HG02678 (cell line): ENCODE data around the gene KLF16.
"Not testable (repeated sequence)": the region's sequence is repeated elsewhere in the genome, so short reads cannot be mapped to it uniquely, and the experiment has no call there.

ENCODE experiments used
- ATAC-seq: cut with Tn5 transposase; IDR thresholded peaks from one replicate; pipeline ENCODE4 v1.9.1; 2021; ENCODE audit warnings: mild to moderate bottlenecking, moderate library complexity; ENCODE audit not compliant: unreplicated experiment

The KLF16 gene

DNA sequence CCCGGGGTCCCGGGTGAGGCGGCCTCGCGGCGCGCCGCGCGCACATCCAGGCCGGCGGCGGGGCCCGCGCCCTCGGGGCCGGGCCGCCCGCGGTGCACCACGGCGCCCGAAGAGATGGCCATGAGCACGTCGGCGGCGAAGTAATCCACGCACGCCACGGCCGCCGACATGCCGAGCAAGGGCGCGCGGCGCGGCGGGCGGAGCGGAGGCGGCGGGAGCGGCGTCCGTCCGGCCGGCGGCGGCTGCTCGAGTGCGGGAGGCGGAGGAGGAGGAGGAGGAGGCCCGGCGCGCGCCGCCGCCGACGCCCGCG is at the start of gene KLF16:
Gene KLF16, minus strand, starts transcription at position 252 of the 310 bp plus-strand sequence. Its CDS starts 82 bp downstream, at position 170.
- no peak for ATAC-seq

DNA sequence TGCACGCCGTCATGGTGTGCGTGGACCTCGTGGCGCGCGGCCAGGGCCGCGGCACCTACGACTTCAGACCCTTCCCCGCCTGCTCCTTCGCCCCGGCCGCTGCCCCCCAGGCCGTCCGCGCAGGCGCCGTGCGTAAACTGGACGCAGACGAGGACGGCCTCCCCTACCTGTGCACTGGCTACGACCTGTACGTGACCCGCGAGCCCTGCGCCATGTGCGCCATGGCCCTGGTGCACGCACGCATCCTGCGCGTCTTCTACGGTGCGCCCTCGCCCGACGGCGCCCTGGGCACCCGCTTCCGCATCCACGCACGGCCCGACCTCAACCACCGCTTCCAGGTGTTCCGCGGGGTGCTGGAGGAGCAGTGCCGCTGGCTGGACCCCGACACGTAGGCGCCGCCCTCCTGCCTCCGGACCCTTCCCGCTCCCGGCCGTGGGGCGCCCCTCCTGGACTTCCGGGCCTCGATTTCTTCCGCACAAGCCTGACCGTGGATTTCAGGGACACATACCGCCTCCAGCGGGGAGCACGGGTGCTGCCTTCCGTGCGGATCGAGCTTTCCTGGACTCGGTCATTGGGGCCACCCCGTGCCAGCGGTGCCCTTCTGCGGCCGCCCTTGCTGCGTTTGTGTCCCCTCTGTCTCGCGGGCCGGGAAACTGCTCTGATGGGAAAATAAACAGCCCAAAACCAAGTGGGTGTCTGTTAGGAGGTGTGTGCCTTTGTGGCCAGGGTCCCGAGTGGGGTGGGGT is 49.6 kb upstream of the KLF16 start:
- no peak for ATAC-seq

DNA sequence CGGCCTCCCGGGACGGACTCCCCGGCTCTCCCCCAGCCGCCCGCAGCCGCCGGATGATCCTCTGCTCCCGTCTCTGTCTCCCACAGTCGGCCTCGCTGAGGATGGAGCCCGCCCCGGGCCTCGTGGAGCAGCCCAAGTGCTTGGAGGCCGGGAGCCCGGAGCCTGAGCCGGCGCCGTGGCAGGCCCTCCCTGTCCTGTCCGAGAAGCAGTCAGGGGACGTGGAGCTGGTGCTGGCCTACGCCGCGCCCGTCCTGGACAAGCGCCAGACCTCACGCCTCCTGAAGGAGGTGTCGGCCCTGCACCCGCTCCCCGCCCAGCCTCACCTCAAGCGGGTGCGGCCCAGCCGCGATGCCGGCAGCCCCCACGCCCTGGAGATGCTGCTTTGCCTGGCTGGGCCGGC is 48.6 kb upstream of the KLF16 start:
- no peak for ATAC-seq

DNA sequence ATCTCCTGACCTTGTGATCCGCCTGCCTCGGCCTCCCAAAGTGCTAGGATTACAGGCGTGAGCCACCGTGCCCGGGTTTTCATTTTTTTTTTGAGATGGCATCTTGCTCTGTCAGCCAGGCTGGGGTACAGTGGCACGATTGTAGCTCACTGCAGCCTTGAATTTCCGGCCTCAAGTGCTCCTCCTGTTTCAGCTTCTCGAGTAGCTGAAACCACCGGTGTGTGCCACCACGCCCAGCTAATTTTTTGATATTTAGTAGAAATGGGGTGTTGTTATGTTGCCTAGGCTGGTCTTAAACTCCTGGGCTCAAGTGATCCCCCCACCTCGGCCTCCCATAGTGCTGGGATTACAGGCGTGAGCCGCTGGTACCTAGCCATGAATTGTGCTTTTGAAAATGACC is 47.7 kb upstream of the KLF16 start:
- no peak for ATAC-seq

DNA sequence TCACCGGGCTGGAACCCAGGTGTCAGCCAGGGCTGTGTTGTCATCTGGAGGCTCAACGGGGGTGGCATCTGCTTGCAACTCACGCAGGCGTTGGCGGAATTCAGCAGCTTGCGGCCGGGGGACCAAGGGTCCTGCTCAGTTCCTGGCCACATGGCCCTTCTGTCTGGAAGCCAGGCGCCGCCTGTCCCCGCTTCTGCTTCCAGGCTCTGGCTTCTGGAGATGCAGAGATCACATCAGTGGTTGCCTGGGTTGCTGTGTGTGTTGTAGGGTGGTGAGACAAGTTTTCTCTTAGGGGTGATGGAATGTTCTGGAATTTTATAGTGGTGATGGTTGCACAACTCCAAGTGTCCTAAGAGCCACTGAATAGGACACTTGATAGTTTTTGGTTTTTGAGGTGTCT is 46.8 kb upstream of the KLF16 start:
- ATAC-seq = no peak

DNA sequence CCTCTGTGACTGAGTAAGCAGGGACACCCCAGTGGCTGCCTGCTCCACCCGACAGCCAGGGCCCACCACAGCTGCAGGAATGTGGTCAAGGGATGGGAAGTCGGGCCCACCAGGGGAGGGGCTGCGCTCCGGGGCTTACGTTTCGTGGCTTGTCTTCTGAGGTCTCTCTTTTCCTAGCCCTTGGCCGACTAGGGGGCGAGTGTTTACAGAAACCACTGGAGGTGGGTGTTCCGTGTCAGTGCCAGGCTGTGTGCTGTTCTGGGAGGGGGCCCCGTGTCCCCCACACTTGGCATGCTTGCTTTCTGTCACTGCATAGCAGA is 46.3 kb upstream of the KLF16 start:
- no peak for ATAC-seq

DNA sequence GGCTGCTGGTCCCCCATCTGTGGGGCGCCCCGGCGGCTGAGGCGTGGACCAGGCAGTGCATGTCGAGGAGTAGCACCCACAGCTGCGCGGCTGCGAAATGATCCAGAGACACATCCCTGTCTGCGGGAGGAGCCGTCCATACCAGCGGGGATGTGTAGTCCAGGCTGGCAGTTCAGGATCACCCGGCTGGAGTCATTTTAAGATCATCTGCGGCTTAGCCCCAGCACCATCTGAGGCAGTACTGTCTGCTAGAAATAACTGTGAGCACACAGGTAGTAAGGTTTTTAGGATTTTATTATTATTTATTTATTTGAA is 44.9 kb upstream of the KLF16 start:
- no peak for ATAC-seq

DNA sequence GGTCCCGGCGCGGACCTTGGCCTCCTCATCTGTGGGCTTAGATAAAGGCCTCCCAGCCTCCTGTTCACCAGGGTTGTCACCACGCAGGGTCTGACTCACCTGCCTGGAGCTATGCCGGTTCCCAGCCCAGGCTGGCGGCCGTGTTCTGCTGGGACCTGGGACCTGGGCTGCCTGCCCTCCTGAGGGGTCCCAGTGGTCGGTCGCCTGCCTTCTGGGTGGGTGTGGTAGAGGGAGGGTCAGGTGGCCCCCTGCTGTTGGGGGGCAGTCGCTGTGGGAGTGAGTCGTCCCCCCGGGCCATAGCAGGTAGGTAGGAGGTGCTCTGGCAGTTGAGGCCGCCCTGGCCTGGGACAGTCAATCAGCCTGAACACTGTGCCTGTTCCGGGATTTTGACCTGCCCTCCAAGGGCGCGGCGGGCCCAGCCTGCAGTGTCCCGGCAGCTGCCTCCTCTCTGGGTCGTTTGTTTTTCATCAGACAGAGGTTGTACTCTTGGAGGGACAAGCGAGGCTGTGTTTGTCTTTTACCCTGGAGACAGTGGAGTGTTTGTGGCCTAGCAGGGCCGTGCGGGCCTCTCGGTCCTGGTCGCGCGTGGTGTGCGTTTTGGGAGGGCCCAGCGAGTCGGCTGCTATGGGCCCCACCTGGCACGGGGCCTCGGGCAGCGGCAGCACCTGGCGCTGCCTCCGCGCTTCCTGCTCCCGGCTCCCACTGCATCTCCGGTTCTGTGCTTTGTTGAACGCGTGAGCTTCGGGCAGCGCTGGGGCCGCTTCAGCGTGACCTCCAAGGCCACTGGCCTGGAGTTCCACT is 44.4 kb upstream of the KLF16 start:
- no peak for ATAC-seq

DNA sequence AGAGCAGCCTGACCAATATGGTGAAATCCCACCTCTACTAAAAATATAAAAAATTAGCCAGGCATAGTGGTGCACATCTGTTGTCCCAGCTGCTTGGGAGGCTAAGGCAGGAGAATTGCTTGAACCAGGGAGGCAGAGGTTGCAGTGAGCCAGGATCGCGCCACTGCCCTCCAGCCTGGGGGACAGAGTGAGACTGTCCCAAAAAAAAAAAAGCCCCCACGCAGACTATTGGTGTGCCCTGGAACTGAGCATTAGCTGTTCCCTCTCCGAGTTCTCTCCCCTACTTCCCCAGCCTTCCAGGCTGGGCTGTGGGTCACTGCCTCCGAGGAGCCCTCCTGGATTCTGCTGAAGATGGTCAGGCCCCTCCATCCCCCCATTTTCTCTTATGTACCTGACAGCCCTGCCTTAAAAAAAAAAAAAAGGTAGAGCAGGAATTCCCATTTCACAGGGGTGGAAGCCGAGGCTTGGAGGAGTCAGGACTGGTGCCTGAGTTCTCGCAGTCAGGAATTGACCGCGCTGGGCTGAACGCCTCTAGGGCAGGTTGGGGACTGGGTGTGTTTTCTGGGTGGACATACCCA is 43.7 kb upstream of the KLF16 start:
- ATAC-seq = no peak

DNA sequence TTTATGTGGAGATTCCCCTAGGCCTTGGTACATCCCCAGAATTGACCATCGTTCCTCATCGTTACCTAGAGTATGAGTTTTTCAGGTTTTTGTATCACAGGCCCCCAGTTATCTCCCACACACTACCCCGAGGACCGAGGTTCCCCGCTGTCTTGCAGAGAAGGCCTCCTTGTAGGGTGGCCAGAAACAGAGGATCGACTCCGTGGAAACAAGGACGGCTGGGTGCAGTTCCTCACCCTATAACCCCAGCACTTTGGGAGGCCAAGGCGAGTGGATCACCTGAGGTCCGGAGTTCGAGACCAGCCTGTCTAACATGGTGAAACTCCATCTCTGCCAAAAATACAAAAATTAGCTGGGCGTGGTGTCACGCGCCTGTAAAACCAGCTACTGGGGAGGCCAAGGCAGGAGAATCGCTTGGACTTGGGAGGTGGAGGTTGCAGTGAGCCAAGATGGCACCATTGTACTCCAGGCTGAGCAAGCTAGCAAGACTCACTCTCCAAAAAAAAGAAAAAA is 42.5 kb upstream of the KLF16 start:
- no peak for ATAC-seq

DNA sequence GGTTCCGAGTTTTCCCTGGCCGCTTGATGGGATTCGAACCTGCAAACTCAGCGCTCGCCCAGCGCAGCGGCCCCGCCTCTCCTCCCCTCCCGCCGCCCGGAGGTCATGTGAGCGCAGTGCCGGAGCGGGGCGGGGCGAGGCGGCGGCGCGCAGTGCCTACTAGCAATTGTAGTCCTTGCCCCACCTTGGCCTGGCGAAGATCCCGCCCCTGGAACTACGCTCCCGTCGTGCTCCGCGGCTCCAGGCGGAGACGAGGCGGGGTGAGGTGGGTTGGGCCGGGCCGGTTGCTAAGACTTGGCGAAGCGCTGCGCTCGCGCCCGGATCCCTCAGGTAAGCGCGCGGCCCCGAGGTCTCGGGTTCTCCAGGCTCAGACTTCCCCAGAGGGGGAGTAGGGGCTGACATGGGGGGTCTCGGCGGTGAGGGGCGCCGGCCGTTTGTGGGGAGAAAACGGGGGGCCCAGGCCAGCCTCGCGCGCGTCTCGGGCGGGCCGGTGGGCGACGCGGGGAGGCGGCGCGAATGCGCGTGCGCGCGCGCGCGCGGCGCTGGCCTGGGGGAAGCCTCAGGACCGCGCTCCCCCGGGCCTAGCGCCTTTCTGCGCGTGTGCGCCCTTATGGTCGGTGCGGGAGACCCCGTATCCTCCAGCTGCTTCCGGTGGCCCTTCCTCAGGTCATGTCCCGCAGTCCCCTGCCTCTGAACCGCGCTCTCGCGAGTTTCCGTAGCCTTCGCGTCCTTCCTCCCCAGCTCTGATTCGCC is 41.9 kb upstream of the KLF16 start, which contains the start of the genes ADAT3 and SCAMP4:
Gene ADAT3, plus strand, starts transcription at position 290 of the 753 bp plus-strand sequence. CDS start 6,649 bp downstream, outside the sequence.
Gene SCAMP4, plus strand, starts transcription at position 290 of the 753 bp plus-strand sequence. CDS start 9,621 bp downstream, outside the sequence.
- peak; percentile 84 for ATAC-seq

DNA sequence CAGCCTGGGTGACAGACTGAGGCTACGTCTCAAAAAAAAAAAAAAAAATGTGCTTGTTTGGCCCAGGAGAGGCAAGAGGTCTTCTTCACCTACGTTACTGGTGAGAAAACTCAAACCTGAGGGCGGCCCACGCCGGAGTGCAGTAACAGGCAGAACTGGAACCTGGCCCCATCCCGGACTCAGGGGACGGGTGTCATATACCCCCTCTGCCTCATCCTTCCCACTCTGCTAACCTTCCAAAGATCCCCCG is 41.4 kb upstream of the KLF16 start:
- peak; percentile 1 for ATAC-seq

DNA sequence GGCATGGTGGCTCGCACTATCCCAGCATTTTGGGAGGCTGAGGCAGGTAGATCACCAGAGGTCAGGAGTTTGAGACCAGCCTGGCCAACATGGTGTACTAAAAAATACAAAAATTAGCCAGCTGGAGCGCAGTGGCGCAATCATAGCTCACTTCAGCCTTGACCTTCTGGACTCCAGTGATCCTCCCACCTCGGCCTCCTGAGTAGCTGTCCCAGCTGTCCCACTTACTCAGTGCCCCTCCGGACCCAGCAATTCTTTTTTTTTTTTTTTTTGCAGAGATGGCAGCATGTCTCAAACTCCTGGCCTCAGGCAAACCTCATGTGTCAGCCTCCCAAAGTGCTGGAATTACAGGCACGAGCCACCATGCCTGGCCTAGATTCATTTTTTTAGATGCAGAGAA is 39.5 kb upstream of the KLF16 start:
- no peak for ATAC-seq

DNA sequence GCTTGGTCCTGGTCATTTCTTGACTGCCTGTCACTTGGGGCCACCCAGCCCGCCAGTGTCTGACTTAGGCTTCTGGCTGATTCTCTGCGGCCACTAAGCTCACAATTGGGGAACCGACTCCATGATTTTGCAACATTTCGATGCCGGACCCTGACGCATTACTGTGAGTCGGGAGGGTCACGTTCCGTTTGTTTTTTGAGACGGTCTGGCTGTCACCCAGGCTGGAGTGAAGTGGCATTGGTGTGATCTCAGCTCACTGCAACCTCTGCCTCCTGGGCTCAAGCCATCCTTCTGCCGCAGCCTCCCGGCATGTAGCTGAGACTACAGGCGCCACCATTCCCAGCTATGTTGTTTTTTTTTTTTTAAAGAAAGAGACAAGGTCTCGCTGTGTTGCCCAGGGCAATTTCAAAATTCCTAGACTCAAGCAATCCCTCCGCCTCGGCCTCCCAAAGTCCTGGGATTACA is 38.6 kb upstream of the KLF16 start:
- ATAC-seq = no peak

DNA sequence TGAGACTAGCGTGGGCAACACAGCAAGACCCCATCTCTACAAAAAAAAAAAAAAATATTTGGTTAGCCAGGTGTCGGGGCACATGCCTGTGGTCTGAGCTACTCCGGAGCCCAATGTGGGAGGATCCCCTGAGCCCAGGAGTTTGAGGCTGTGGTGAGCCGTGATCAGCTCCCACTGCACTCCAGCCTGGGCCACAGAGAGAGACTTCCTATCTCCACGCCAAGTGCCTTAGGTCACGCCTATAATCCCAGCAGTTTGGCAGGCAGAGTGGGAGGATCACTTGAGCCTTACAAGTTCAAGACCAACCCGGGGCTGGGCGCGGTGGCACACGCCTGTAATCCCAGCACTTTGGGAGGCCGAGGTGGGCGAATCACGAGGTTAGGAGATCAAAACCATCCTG is 33.1 kb upstream of the KLF16 start:
- ATAC-seq = no peak

DNA sequence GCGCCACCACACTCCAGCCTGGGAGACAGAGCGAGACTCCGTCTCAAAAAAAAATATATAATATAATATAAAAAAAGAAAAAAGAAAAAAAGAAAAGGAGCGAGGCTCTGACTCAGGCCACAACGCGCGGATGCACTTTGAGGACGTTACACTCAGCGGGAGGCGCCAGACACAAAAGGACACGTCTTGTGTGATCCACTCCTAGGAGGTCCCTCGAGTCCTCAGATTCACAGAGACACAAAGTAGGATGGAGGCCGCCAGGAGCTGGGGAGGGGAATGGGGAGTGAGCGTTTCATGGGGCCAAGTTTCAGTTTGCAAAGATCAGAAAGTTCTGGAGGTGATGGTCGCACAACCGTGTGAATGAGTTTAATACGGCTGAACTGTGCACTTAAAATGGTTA is 30.4 kb upstream of the KLF16 start:
- ATAC-seq = no peak

DNA sequence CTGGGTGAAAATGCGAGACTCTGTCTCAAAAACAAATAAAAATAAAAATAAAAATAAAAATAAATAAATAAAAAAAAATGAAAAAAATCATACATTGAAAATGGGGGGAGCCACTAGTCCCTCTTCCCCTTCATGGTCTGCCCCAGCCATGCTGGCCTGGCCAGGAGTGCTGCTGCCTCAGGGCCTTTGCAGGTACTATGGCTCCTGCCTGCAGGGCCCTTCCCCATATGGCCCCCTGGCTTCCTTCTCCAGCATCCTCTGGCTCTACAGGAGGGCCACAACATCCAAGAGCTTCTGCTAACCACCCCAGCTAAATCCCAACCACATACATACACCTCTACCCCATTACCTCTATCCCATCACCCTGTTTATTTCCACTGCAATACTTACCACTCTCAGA is 26.5 kb upstream of the KLF16 start:
- ATAC-seq = no peak

DNA sequence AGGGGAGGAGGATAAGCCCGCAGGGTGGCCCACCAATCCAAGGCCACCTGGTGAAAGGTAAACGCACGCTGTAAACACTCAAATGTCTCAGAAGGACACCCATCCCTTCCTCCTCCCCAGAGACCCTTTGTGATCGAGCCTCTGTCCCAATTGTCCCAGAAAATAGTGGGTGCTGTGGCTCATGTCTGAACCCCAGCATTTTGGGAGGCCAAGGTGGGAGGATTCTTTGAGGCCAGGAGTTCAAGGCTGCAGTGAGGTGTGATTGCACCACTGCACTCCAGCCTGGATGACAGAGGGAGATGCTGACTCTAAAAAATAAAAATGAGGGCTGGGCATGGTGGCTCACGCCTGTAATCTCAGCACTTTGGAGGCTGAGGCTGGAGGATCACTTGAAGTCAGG is 25.0 kb upstream of the KLF16 start:
- no peak for ATAC-seq

DNA sequence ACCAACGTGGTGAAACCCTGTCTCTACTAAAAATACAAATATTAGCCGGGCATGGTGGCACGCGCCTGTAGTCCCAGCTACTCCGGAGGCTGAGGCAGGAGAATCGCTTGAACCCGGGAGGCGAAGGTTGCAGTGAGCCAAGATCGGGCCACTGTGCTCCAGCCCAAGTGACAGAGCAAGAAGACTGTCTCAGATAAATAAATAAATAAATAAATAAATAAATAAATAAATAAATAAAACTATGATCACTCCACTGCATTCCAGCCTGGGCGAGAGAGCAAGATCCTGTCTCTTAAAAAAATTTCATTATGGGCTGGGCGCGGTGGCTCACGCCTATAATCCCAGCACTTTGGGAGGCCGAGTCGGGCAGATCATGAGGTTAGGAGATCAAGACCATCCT is 23.0 kb upstream of the KLF16 start:
- ATAC-seq = not testable (repeated sequence)

DNA sequence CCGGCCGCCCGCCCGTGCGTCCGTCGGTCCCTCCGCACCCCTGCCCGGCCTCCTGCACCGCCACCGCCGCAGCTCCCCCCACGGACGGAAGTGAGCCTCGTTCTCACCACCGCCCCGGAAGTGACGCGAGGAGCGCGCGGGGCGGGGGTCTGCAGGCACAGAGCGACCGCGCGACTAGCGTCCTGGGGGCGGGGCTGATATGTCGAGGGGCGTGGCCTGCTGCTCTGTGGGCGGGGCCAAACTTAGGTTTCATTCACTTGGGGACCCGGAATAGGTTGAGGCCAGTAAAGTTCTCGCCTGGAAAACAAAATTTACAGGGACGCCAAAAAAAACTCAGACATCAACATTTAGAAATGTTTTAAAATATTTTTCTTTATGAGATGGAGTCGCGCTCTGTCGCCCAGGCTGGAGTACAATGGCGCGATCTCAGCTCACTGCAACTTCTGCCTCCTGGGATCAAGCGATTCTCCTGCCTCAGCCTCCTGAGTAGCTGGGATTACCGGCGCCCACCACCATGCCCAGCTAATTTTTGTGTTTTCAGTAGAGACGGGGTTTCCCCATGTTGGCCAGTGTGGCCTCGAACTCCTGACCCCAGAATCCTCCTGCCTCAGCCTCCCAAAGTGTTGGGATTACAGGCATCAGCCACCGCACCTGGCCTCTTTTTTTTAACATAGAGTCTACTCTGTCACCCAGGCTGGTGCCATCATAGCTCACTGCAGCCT is 22.2 kb upstream of the KLF16 start, which contains the start of gene ABHD17A:
Gene ABHD17A, minus strand, starts transcription at position 99 of the 722 bp plus-strand sequence. CDS start 3,930 bp downstream, outside the sequence.
- ATAC-seq = peak; percentile 92
